HEK293T (cell line): ENCODE measurements around the gene PSMD4.

ENCODE experiments used
- ARNT ChIP-seq: fragments of 450-650 bp; IDR thresholded peaks from 2 replicates; pipeline ENCODE4 v1.6.1; 2017; ENCODE audit warnings: mild to moderate bottlenecking
- BHLHE40 ChIP-seq: fragments of 450-650 bp; IDR thresholded peaks from 2 replicates; pipeline ENCODE4 v1.6.1; 2016; ENCODE audit warnings: mild to moderate bottlenecking, moderate library complexity, borderline replicate concordance
- ELF4 ChIP-seq: fragments of 450-650 bp; IDR thresholded peaks from 2 replicates; pipeline ENCODE4 v1.6.1; 2017; ENCODE audit warnings: antibody characterized with exemption
- FOXA1 ChIP-seq: fragments of 450-650 bp; IDR thresholded peaks from 2 replicates; pipeline ENCODE4 v1.6.1; 2016; ENCODE audit warnings: mild to moderate bottlenecking
- FOXK2 ChIP-seq: fragments of 450-650 bp; IDR thresholded peaks from 2 replicates; pipeline ENCODE4 v1.6.1; 2016; ENCODE audit warnings: mild to moderate bottlenecking
- FOXM1 ChIP-seq: fragments of 450-650 bp; IDR thresholded peaks from 2 replicates; pipeline ENCODE4 v1.6.1; 2017; ENCODE audit warnings: mild to moderate bottlenecking, borderline replicate concordance
- L3MBTL2 ChIP-seq: fragments of 450-650 bp; conservative IDR thresholded peaks from 2 replicates; pipeline ENCODE4 v1.6.1; 2016; ENCODE audit warnings: mild to moderate bottlenecking
- SP1 ChIP-seq: fragments of 450-650 bp; IDR thresholded peaks from 2 replicates; pipeline ENCODE4 v1.6.1; 2017
- SUZ12 ChIP-seq: fragments of 450-650 bp; IDR thresholded peaks from 2 replicates; pipeline ENCODE4 v1.6.1; 2016; ENCODE audit warnings: mild to moderate bottlenecking
- TARDBP ChIP-seq: fragments of 450-650 bp; IDR thresholded peaks from 2 replicates; pipeline ENCODE4 v1.6.1; 2016

- no peak for TF ChIP-seq L3MBTL2
- no peak for TF ChIP-seq TARDBP
- TF ChIP-seq SUZ12: no peak
- TF ChIP-seq ARNT: no peak
- no peak for TF ChIP-seq FOXM1
- no peak for TF ChIP-seq FOXA1
- TF ChIP-seq SP1: no peak
- no peak for TF ChIP-seq FOXK2
- no peak for TF ChIP-seq ELF4
- no peak for TF ChIP-seq BHLHE40
Measured at GRCh38 chr1:151267760-151268159, 13.2 kb downstream of the PSMD4 start.
